HepG2 (cell line): ENCODE results near the gene SYNGR2. TPM values are rescaled to one million over a fixed set of nuclear protein-coding genes. Genes with fewer than 3 reads are reported as not detected.
A peak's percentile ranks its signal among the peaks of the same experiment; 100 is the strongest.

Source experiments
- CEBPB ChIP-seq: IDR thresholded peaks from 2 replicates; pipeline ENCODE4 v1.6.1; 2011; ENCODE audit warnings: low read depth, low read length, improper control_type of control experiment, borderline replicate concordance
- GABPA ChIP-seq, 2 experiments: IDR thresholded peaks; 2 replicates each; pipeline ENCODE4 v1.6.1; 2011 to 2016; ENCODE audit warnings: low read depth in 2 of 2, low read length in 1 of 2, missing biosample characterization in 1 of 2, missing genetic modification characterization in 1 of 2
- GATA4 ChIP-seq: sonication (generic); IDR thresholded peaks from 2 replicates; pipeline ENCODE4 v1.6.1; 2016; ENCODE audit warnings: antibody characterized with exemption, low read depth, borderline replicate concordance
- GATAD1 ChIP-seq: IDR thresholded peaks from 2 replicates; pipeline ENCODE4 v1.6.1; 2016; ENCODE audit warnings: missing genetic modification reagents, missing compliant biosample characterization
- GFI1 ChIP-seq: sonication (generic); formaldehyde crosslinking; IDR thresholded peaks from 2 replicates; pipeline ENCODE4 v1.5.0; 2020; ENCODE audit warnings: missing genetic modification reagents, mild to moderate bottlenecking, borderline replicate concordance
- HNRNPLL ChIP-seq: fragments of 200-400 bp; formaldehyde crosslinking; IDR thresholded peaks from 2 replicates; pipeline ENCODE4 v1.6.1; 2017; ENCODE audit warnings: mild to moderate bottlenecking, low read depth, low read length; ENCODE audit not compliant: poor library complexity, severe bottlenecking
- RBFOX2 ChIP-seq: fragments of 200-400 bp; formaldehyde crosslinking; IDR thresholded peaks from 2 replicates; pipeline ENCODE4 v1.6.1; 2017; ENCODE audit warnings: low read depth, mild to moderate bottlenecking, low read length
- REL ChIP-seq: sonication (generic); formaldehyde crosslinking; conservative IDR thresholded peaks from 2 replicates; pipeline ENCODE4 v1.8.0; 2022; ENCODE audit warnings: mild to moderate bottlenecking, missing genetic modification reagents, moderate library complexity
- REXO4 ChIP-seq: sonication (generic); formaldehyde crosslinking; IDR thresholded peaks from 2 replicates; pipeline ENCODE4 v1.8.0; 2022; ENCODE audit warnings: missing genetic modification reagents, mild to moderate bottlenecking, borderline replicate concordance
- TBP ChIP-seq: sonication (generic); formaldehyde crosslinking; IDR thresholded peaks from 2 replicates; pipeline ENCODE4 v1.5.0; 2020; ENCODE audit warnings: missing genetic modification reagents
- YEATS2 ChIP-seq: sonication (generic); formaldehyde crosslinking; IDR thresholded peaks from 2 replicates; pipeline ENCODE4 v1.4.0; 2020; ENCODE audit warnings: missing genetic modification reagents, borderline replicate concordance
- ZFX ChIP-seq: sonication (generic); formaldehyde crosslinking; IDR thresholded peaks from 2 replicates; pipeline ENCODE4 v1.4.0; 2020; ENCODE audit warnings: mild to moderate bottlenecking, low read depth, missing genetic modification reagents, moderate library complexity
- ZNF136 ChIP-seq: sonication (generic); formaldehyde crosslinking; IDR thresholded peaks from 2 replicates; pipeline ENCODE4 v1.8.1; 2022; ENCODE audit warnings: low read depth, mild to moderate bottlenecking, moderate library complexity, missing genetic modification reagents
- ZNF256 ChIP-seq: sonication (generic); formaldehyde crosslinking; conservative IDR thresholded peaks from 2 replicates; pipeline ENCODE4 v1.4.0; 2020; ENCODE audit warnings: missing genetic modification reagents
- ZNF282 ChIP-seq: fragments of 450-650 bp; IDR thresholded peaks from 2 replicates; pipeline ENCODE4 v1.6.1; 2018; ENCODE audit not compliant: partially characterized antibody
- ZNF296 ChIP-seq: sonication (generic); formaldehyde crosslinking; conservative IDR thresholded peaks from 2 replicates; pipeline ENCODE4 v1.5.0; 2020; ENCODE audit warnings: mild to moderate bottlenecking, missing genetic modification reagents
- ZNF484 ChIP-seq: sonication (generic); formaldehyde crosslinking; IDR thresholded peaks from 2 replicates; pipeline ENCODE4 v1.5.1; 2020; ENCODE audit warnings: mild to moderate bottlenecking, low read depth, missing genetic modification reagents, borderline replicate concordance
- ZNF543 ChIP-seq: sonication (generic); formaldehyde crosslinking; IDR thresholded peaks from 2 replicates; pipeline ENCODE4 v1.4.0; 2020; ENCODE audit warnings: mild to moderate bottlenecking, missing genetic modification reagents
- ZNF607 ChIP-seq: sonication (generic); formaldehyde crosslinking; IDR thresholded peaks from 2 replicates; pipeline ENCODE4 v1.5.1; 2020; ENCODE audit warnings: missing genetic modification reagents, mild to moderate bottlenecking, borderline replicate concordance
- polyA plus RNA-seq, 8 experiments: library from polyadenylated mRNA; depleted of rRNA in 3 of 8; stranded (reverse) in 7 of 8; unstranded in 1 of 8; fragments of >200 nt; fragmentation: Illumina TruSeq in 4 of 8; extraction: Trizol in 4 of 8; gene quantifications; 2 replicates each; pipeline versions ENCODE4 v1.2.1 to v1.2.3, GENCODE V29; 2011 to 2016; ENCODE audit warnings: low read depth in 4 of 8, missing spikeins in 1 of 8, mixed read lengths in 1 of 8; ENCODE audit not compliant: insufficient read depth in 1 of 8
- total RNA-seq, 5 experiments: library from RNA; depleted of rRNA; stranded (reverse); fragments of >200 nt; fragmentation: Illumina TruSeq; extraction: Trizol; gene quantifications; 2 replicates each; pipeline ENCODE4 v1.2.3, GENCODE V29; 2016; ENCODE audit warnings: low read depth in 1 of 5
- TF ChIP-seq, protein P1 (sequence below): sonication (generic); formaldehyde crosslinking; IDR thresholded peaks from 2 replicates; pipeline ENCODE4 v1.4.0; 2020; ENCODE audit warnings: missing genetic modification reagents
- TF ChIP-seq, protein P2 (sequence below): sonication (generic); formaldehyde crosslinking; IDR thresholded peaks from 2 replicates; pipeline ENCODE4 v1.8.1; 2023; ENCODE audit warnings: mild to moderate bottlenecking, missing genetic modification reagents
- TF ChIP-seq, protein P3 (sequence below): sonication (generic); formaldehyde crosslinking; IDR thresholded peaks from 2 replicates; pipeline ENCODE4 v1.5.1; 2020; ENCODE audit warnings: missing genetic modification reagents, mild to moderate bottlenecking, borderline replicate concordance
- TF ChIP-seq, protein P4 (sequence below): sonication (generic); formaldehyde crosslinking; IDR thresholded peaks from 2 replicates; pipeline ENCODE4 v1.5.0; 2020; ENCODE audit warnings: mild to moderate bottlenecking, missing genetic modification reagents, moderate library complexity

Gene SYNGR2
- total and polyA plus RNA-seq, 2 of the 13 experiments (the other 11 are each of a cell fraction or from before 2014, with no cell fraction given): 46.7 to 170 TPM

DNA sequence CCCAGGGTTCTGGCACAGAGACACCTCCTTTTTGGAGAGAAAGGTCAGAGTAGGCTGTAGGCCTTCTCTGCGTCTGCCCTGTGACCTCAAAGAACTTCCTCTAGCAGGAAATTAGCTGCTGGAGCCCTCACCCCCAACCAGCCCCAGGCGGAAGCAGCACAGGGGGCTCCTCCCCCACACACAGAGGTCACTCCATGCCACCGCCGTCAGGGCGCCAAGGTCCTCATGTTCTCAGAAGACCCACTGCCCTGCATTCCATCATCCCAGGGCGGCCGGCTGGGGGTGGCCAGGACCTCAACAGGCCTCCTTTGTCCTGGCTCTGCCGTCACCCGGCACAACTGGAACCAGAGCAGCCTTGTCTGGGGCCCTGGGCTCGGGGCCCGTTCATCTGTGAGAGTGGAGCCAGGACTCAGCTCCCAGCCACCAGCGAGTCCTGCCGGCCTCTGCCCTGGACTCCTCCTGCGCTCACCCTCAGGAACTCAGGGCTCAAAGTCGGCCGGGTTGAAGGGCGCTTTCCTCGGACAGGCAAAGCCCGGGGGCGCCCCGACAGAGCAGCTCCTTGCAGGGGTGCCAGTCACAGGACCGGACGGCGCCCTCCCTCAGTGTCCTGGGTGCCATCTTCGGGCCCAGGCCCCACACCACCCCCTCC, 41.0 kb upstream of the SYNGR2 start (continued):
- TF ChIP-seq RBFOX2 (peak; percentile 82), GABPA (IDR thresholded peaks at IDR 0.05; ENCODE audit: low read depth, low read length) (peak; percentile 74), GABPA (CRISPR knock-in tag; IDR thresholded peaks at IDR 0.05; ENCODE audit: low read depth) (peak; percentile 90), GFI1 (CRISPR knock-in tag) (peak; percentile 73; the same call in 1 of the 2 replicates), ZNF607 (CRISPR knock-in tag) (peak; percentile 76), YEATS2 (CRISPR knock-in tag) (peak; percentile 58), TBP (CRISPR knock-in tag) (no peak), ZNF543 (CRISPR knock-in tag) (no peak; the same call in 1 of the 2 replicates), REXO4 (CRISPR knock-in tag) (no peak), ZNF296 (no peak), REL (peak; percentile 78; the same call in 1 of the 2 replicates), HNRNPLL (peak; percentile 45), ZNF484 (CRISPR knock-in tag) (no peak), ZNF282 (no peak), ZFX (CRISPR knock-in tag) (peak; percentile 86), GATAD1 (CRISPR knock-in tag) (peak; percentile 77), ZNF256 (CRISPR knock-in tag) (no peak), GATA4 (peak; percentile 55), ZNF136 (CRISPR knock-in tag) (0 out of 2 replicates have a peak, but pooled peaks have one; percentile 46), CEBPB (no peak)
- TF ChIP-seq, protein P1, sequence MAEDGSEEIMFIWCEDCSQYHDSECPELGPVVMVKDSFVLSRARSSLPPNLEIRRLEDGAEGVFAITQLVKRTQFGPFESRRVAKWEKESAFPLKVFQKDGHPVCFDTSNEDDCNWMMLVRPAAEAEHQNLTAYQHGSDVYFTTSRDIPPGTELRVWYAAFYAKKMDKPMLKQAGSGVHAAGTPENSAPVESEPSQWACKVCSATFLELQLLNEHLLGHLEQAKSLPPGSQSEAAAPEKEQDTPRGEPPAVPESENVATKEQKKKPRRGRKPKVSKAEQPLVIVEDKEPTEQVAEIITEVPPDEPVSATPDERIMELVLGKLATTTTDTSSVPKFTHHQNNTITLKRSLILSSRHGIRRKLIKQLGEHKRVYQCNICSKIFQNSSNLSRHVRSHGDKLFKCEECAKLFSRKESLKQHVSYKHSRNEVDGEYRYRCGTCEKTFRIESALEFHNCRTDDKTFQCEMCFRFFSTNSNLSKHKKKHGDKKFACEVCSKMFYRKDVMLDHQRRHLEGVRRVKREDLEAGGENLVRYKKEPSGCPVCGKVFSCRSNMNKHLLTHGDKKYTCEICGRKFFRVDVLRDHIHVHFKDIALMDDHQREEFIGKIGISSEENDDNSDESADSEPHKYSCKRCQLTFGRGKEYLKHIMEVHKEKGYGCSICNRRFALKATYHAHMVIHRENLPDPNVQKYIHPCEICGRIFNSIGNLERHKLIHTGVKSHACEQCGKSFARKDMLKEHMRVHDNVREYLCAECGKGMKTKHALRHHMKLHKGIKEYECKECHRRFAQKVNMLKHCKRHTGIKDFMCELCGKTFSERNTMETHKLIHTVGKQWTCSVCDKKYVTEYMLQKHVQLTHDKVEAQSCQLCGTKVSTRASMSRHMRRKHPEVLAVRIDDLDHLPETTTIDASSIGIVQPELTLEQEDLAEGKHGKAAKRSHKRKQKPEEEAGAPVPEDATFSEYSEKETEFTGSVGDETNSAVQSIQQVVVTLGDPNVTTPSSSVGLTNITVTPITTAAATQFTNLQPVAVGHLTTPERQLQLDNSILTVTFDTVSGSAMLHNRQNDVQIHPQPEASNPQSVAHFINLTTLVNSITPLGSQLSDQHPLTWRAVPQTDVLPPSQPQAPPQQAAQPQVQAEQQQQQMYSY (CRISPR knock-in tag): no peak
- TF ChIP-seq, protein P2, sequence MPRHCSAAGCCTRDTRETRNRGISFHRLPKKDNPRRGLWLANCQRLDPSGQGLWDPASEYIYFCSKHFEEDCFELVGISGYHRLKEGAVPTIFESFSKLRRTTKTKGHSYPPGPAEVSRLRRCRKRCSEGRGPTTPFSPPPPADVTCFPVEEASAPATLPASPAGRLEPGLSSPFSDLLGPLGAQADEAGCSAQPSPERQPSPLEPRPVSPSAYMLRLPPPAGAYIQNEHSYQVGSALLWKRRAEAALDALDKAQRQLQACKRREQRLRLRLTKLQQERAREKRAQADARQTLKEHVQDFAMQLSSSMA (CRISPR knock-in tag): peak; percentile 80
- TF ChIP-seq, protein P3, sequence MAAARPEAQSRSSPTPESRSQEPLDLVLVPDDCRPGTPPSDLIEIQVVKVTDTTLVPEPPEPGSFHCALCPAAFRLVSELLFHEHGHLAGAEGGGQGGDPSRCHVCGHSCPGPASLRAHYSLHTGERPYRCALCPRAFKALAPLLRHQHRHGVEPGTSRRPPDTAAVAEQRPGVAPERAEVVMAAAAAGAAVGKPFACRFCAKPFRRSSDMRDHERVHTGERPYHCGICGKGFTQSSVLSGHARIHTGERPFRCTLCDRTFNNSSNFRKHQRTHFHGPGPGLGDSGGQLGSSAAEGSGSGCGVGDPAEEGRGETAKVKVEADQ (CRISPR knock-in tag): peak; percentile 89; the same call in 1 of the 2 replicates
- TF ChIP-seq, protein P4, sequence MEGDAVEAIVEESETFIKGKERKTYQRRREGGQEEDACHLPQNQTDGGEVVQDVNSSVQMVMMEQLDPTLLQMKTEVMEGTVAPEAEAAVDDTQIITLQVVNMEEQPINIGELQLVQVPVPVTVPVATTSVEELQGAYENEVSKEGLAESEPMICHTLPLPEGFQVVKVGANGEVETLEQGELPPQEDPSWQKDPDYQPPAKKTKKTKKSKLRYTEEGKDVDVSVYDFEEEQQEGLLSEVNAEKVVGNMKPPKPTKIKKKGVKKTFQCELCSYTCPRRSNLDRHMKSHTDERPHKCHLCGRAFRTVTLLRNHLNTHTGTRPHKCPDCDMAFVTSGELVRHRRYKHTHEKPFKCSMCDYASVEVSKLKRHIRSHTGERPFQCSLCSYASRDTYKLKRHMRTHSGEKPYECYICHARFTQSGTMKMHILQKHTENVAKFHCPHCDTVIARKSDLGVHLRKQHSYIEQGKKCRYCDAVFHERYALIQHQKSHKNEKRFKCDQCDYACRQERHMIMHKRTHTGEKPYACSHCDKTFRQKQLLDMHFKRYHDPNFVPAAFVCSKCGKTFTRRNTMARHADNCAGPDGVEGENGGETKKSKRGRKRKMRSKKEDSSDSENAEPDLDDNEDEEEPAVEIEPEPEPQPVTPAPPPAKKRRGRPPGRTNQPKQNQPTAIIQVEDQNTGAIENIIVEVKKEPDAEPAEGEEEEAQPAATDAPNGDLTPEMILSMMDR: no peak
